K562 (cell line): ENCODE data around the gene COPS6. TPM values are rescaled to one million over a fixed set of nuclear protein-coding genes. Genes with fewer than 3 reads are reported as not detected.

ENCODE experiments used
- CUX1 ChIP-seq: fragments of 200-800 bp; sonication (Bioruptor generic); IDR thresholded peaks from 2 replicates; pipeline ENCODE4 v1.6.1; 2016; ENCODE audit warnings: missing genetic modification characterization, missing compliant biosample characterization
- DACH1 ChIP-seq: fragments of 450-650 bp; IDR thresholded peaks from 2 replicates; pipeline ENCODE4 v1.6.1; 2018; ENCODE audit not compliant: partially characterized antibody
- DNMT1 ChIP-seq: fragments of 450-650 bp; IDR thresholded peaks from 2 replicates; pipeline ENCODE4 v1.6.1; 2016; ENCODE audit warnings: antibody characterized with exemption, mild to moderate bottlenecking
- E2F6 ChIP-seq, 2 experiments: IDR thresholded peaks; 2 replicates each; pipeline ENCODE4 v1.6.1; 2011; ENCODE audit warnings: borderline replicate concordance in 1 of 2, control low read depth in 1 of 2, low read depth in 1 of 2, low read length in 1 of 2, mild to moderate bottlenecking in 1 of 2, mixed read lengths in 1 of 2, moderate library complexity in 1 of 2; ENCODE audit not compliant: insufficient read depth in 1 of 2, insufficient read length in 1 of 2, poor library complexity in 1 of 2, severe bottlenecking in 1 of 2; ENCODE audit errors: extremely low read depth in 1 of 2
- MEIS2 ChIP-seq: fragments of 450-650 bp; IDR thresholded peaks from 2 replicates; pipeline ENCODE4 v1.6.1; 2014; ENCODE audit warnings: mild to moderate bottlenecking; ENCODE audit not compliant: partially characterized antibody
- TAL1 ChIP-seq: fragments of 450-650 bp; IDR thresholded peaks from 2 replicates; pipeline ENCODE4 v1.6.1; 2016; ENCODE audit warnings: mild to moderate bottlenecking
- TRIM28 ChIP-seq: fragments of 450-650 bp; IDR thresholded peaks from 2 replicates; pipeline ENCODE4 v1.6.1; 2017
- YY1 ChIP-seq, 3 experiments: IDR thresholded peaks; 2 replicates each; pipeline ENCODE4 v1.6.1; 2011; ENCODE audit warnings: low read length in 2 of 3, mild to moderate bottlenecking in 2 of 3, moderate library complexity in 2 of 3, borderline replicate concordance in 1 of 3, control low read depth in 1 of 3, low read depth in 1 of 3; ENCODE audit not compliant: insufficient read depth in 3 of 3, insufficient replicate concordance in 2 of 3, control insufficient read depth in 1 of 3, insufficient read length in 1 of 3; ENCODE audit errors: extremely low read depth in 1 of 3
- ZBTB8A ChIP-seq: fragments of 450-650 bp; IDR thresholded peaks from 2 replicates; pipeline ENCODE4 v1.6.1; 2018; ENCODE audit warnings: mild to moderate bottlenecking, moderate library complexity; ENCODE audit not compliant: partially characterized antibody
- ZNF146 ChIP-seq: IDR thresholded peaks from one replicate; pipeline ENCODE4 v1.6.1; 2018; ENCODE audit warnings: missing compliant biosample characterization; ENCODE audit not compliant: unreplicated experiment
- ZNF512 ChIP-seq: IDR thresholded peaks from 2 replicates; pipeline ENCODE4 v1.6.1; 2016; ENCODE audit warnings: missing genetic modification characterization, missing compliant biosample characterization
- ZNF592 ChIP-seq: fragments of 450-650 bp; IDR thresholded peaks from 2 replicates; pipeline ENCODE4 v1.6.1; 2017; ENCODE audit warnings: antibody characterized with exemption, mild to moderate bottlenecking
- ZNF699 ChIP-seq: fragments of 250-450 bp; sonication (Bioruptor Pico); IDR thresholded peaks from 2 replicates; pipeline ENCODE4 v1.8.0; 2021; ENCODE audit warnings: mild to moderate bottlenecking, moderate library complexity; ENCODE audit not compliant: insufficient replicate concordance
- polyA plus RNA-seq, 8 experiments: library from polyadenylated mRNA; depleted of rRNA in 4 of 8; stranded (reverse) in 5 of 8; unstranded in 3 of 8; fragments of >200 nt; fragmentation: Nextera tagmentation in 2 of 8; fragmentation: Illumina TruSeq in 1 of 8; extraction: Ambion mirVana in 2 of 8; extraction: Trizol in 1 of 8; gene quantifications; 2 replicates each; pipeline versions ENCODE4 v1.2.1 to v1.2.3, GENCODE V29; 2011 to 2014; ENCODE audit warnings: inconsistent platforms in 1 of 8, missing spikeins in 1 of 8
- total RNA-seq, 7 experiments: library from RNA; depleted of rRNA in 6 of 7; stranded (reverse); fragments of >200 nt in 6 of 7; fragmentation: Illumina TruSeq in 2 of 7; extraction: Trizol in 2 of 7; gene quantifications; 2 replicates each; pipeline versions ENCODE4 v1.2.1 to v1.2.3, GENCODE V29; 2011 to 2021; ENCODE audit warnings: low replicate concordance in 1 of 7

Gene COPS6
- total and polyA plus RNA-seq, 9 of the 15 experiments (the other 6 are each of a cell fraction or from before 2014, with no cell fraction given) = 63.0 to 331 (median 168) TPM

- TF ChIP-seq ZBTB8A (no peak), ZNF592 (no peak), TAL1 (no peak), DNMT1 (no peak; the same call in 1 of the 2 replicates), ZNF146 (no peak), ZNF512 (tag) (no peak), YY1 (IDR thresholded peaks at IDR 0.05; ENCODE audit: borderline replicate concordance in 1 of 3, control insufficient read depth in 1 of 3, extremely low read depth in 1 of 3, insufficient read depth in 3 of 3, insufficient read length in 1 of 3, insufficient replicate concordance in 2 of 3, low read depth in 1 of 3, low read length in 2 of 3) (peak in 2 of 3 experiments; percentile 53 to 76), DACH1 (peak; percentile 97), ZNF699 (CRISPR knock-in tag) (no peak), E2F6 (IDR thresholded peaks at IDR 0.05; ENCODE audit: borderline replicate concordance in 1 of 2, extremely low read depth in 1 of 2, insufficient read depth in 1 of 2, insufficient read length in 1 of 2, low read depth in 1 of 2, low read length in 1 of 2, poor library complexity in 1 of 2, severe bottlenecking in 1 of 2) (peak in 1 of 2 experiments; percentile 19), MEIS2 (no peak), CUX1 (CRISPR knock-in tag) (no peak), TRIM28 (peak; percentile 58; the same call in 1 of the 2 replicates)
Observed at GRCh38 chr7:100049441-100050291, 39.1 kb upstream of the COPS6 start, which contains the start of gene ZSCAN21 (continued).
